Activated CD8-positive, alpha-beta T cell treated with anti-CD3 and anti-CD28 coated beads, Interleukin-2, amount 10 ng/mL, durations not matched to agents 7 days and 5 days (primary cell): ENCODE data around the gene KRT1. TPM values are rescaled to one million over a fixed set of nuclear protein-coding genes. Genes with fewer than 3 reads are reported as not detected.

Experiments
- ATAC-seq: fragments of 150-1000 bp; cut with Tn5 transposase; one replicate; pipeline ENCODE4 v1.10.0; 2021; ENCODE audit warnings: moderate library complexity
- CTCF ChIA-PET: fragments of 350-600 bp; sonication (Branson Sonifier 250); formaldehyde crosslinking; loops from one replicate; lab custom pipeline; 2021; ENCODE audit warnings: antibody characterized with exemption; lab: Charles Lee
- POLR2A ChIA-PET: fragments of 350-600 bp; sonication (Branson Sonifier 250); formaldehyde crosslinking; loops from one replicate; lab custom pipeline; 2021; ENCODE audit warnings: antibody characterized with exemption; lab: Charles Lee
- DNase-seq: peaks from one replicate; pipeline ENCODE4 v3.0.0-alpha.2; 2020
- H3K27ac Mint-ChIP-seq: one replicate; pipeline ENCODE4 v1.8.0; 2021; ENCODE audit warnings: mild to moderate bottlenecking, mixed read lengths
- H3K27me3 Mint-ChIP-seq: one replicate; pipeline ENCODE4 v1.8.0; 2021; ENCODE audit warnings: low read depth, mixed read lengths
- H3K36me3 Mint-ChIP-seq: one replicate; pipeline ENCODE4 v1.8.0; 2021; ENCODE audit warnings: low read depth, mixed read lengths
- H3K4me1 Mint-ChIP-seq: one replicate; pipeline ENCODE4 v1.8.0; 2021; ENCODE audit warnings: low read depth, mixed read lengths
- H3K4me3 Mint-ChIP-seq: one replicate; pipeline ENCODE4 v1.8.0; 2021; ENCODE audit warnings: mild to moderate bottlenecking, mixed read lengths
- H3K9me3 Mint-ChIP-seq: one replicate; pipeline ENCODE4 v1.8.0; 2022; ENCODE audit warnings: mixed read lengths; ENCODE audit not compliant: insufficient read depth
- total RNA-seq, 2 experiments: library from RNA; stranded (reverse); gene quantifications; one replicate each; pipeline ENCODE4 v1.2.3, GENCODE V29; 2021

Gene KRT1
- total RNA-seq = not detected

GRCh38 chr12:52680363-52680762 is at the start of gene KRT1:
Gene KRT1 (minus strand): TSS chr12:52680407. CDS start chr12:52680348, 59 bp downstream.
- ATAC-seq (no peak), DNase-seq (no peak)
- Mint-ChIP-seq H3K36me3 (no peaks in the 10 kb centered on the region), H3K9me3 (no peaks in the 10 kb centered on the region), H3K27ac (peak within 1 kb of the TSS; percentile 16), H3K4me1 (peaks cover 25% of the 10 kb centered on the region), H3K4me3 (peak within 1 kb of the TSS; percentile 26), H3K27me3 (peaks cover 35% of the 10 kb centered on the region)
- CTCF ChIA-PET = interaction anchor here (1.1 to 2.8 kb wide), 8 partner anchors 10 to 205 kb away, joined by 3 to 13 read pairs (median 8); no protein-coding TSS in a partner anchor
- POLR2A ChIA-PET = interaction anchor here (0.9 kb wide), 1 partner anchor 98 kb away, joined by 3 read pairs; no protein-coding TSS in a partner anchor

GRCh38 chr12:52729147-52729546 is 48.9 kb upstream of the KRT1 start:
- Mint-ChIP-seq H3K4me1 (no peaks in the 10 kb centered on the region), H3K9me3 (no peaks in the 10 kb centered on the region), H3K27ac (no peak overlapping the region), H3K36me3 (no peaks in the 10 kb centered on the region), H3K27me3 (peaks cover 10% of the 10 kb centered on the region), H3K4me3 (no peak overlapping the region)
- ChIA-PET CTCF (no interaction called here), POLR2A (no interaction called here)
- DNase-seq (no peak), ATAC-seq (no peak)

GRCh38 chr12:52728374-52728773 is 48.2 kb upstream of the KRT1 start:
- no peak overlapping the region for H3K4me3 Mint-ChIP-seq
- H3K27me3 Mint-ChIP-seq = peaks cover 10% of the 10 kb centered on the region
- no peak overlapping the region for H3K27ac Mint-ChIP-seq
- ATAC-seq = no peak
- ChIA-PET CTCF (no interaction called here), POLR2A (no interaction called here)
- no peaks in the 10 kb centered on the region for H3K4me1 Mint-ChIP-seq
- DNase-seq = no peak
- H3K36me3 Mint-ChIP-seq = no peaks in the 10 kb centered on the region
- no peaks in the 10 kb centered on the region for H3K9me3 Mint-ChIP-seq

GRCh38 chr12:52727037-52727436 is 46.8 kb upstream of the KRT1 start:
- H3K36me3 Mint-ChIP-seq = no peaks in the 10 kb centered on the region
- H3K9me3 Mint-ChIP-seq = no peaks in the 10 kb centered on the region
- H3K4me3 Mint-ChIP-seq = no peak overlapping the region
- no peaks in the 10 kb centered on the region for H3K4me1 Mint-ChIP-seq
- POLR2A ChIA-PET = interaction anchor here (0.6 kb wide), 1 partner anchor 107 kb away, joined by 3 read pairs; no protein-coding TSS in a partner anchor
- peaks cover 10% of the 10 kb centered on the region for H3K27me3 Mint-ChIP-seq
- ATAC-seq (no peak), DNase-seq (no peak)
- no peak overlapping the region for H3K27ac Mint-ChIP-seq
- CTCF ChIA-PET = no interaction called here

- H3K4me1 Mint-ChIP-seq = no peaks in the 10 kb centered on the region
- DNase-seq = no peak
- no peaks in the 10 kb centered on the region for H3K9me3 Mint-ChIP-seq
- POLR2A ChIA-PET = no interaction called here
- peaks cover 10% of the 10 kb centered on the region for H3K27me3 Mint-ChIP-seq
- ATAC-seq = no peak
- no peak overlapping the region for H3K4me3 Mint-ChIP-seq
- H3K27ac Mint-ChIP-seq = no peak overlapping the region
- H3K36me3 Mint-ChIP-seq = no peaks in the 10 kb centered on the region
- CTCF ChIA-PET = no interaction called here
Observed at GRCh38 chr12:52726451-52726850, 46.2 kb upstream of the KRT1 start.

GRCh38 chr12:52724384-52724783 is 44.2 kb upstream of the KRT1 start:
- ATAC-seq (no peak), DNase-seq (no peak)
- Mint-ChIP-seq H3K27ac (no peak overlapping the region), H3K36me3 (no peaks in the 10 kb centered on the region), H3K4me1 (peaks cover 2% of the 10 kb centered on the region), H3K9me3 (no peaks in the 10 kb centered on the region), H3K27me3 (peaks cover 12% of the 10 kb centered on the region), H3K4me3 (no peak overlapping the region)
- POLR2A ChIA-PET = no interaction called here
- CTCF ChIA-PET = interaction anchor here (1.6 kb wide), 1 partner anchor 155 kb away, joined by 3 read pairs; no protein-coding TSS in a partner anchor

GRCh38 chr12:52722680-52723079 is 42.5 kb upstream of the KRT1 start:
- CTCF ChIA-PET = no interaction called here
- no peaks in the 10 kb centered on the region for H3K9me3 Mint-ChIP-seq
- no peak for ATAC-seq
- peaks cover 10% of the 10 kb centered on the region for H3K27me3 Mint-ChIP-seq
- H3K4me1 Mint-ChIP-seq = peaks cover 2% of the 10 kb centered on the region
- no peaks in the 10 kb centered on the region for H3K36me3 Mint-ChIP-seq
- POLR2A ChIA-PET = no interaction called here
- DNase-seq = no peak
- H3K4me3 Mint-ChIP-seq = no peak overlapping the region
- no peak overlapping the region for H3K27ac Mint-ChIP-seq

- CTCF ChIA-PET = interaction anchor here (1.4 to 3.0 kb wide), 2 partner anchors 29 to 158 kb away, joined by 3 to 9 read pairs; no protein-coding TSS in a partner anchor
- Mint-ChIP-seq H3K4me1 (peaks cover 2% of the 10 kb centered on the region), H3K27me3 (peaks cover 13% of the 10 kb centered on the region), H3K36me3 (no peaks in the 10 kb centered on the region), H3K4me3 (no peak overlapping the region), H3K27ac (no peak overlapping the region), H3K9me3 (no peaks in the 10 kb centered on the region)
- no peak for DNase-seq
- POLR2A ChIA-PET = no interaction called here
- no peak for ATAC-seq
Observed at GRCh38 chr12:52721838-52722470, 41.7 kb upstream of the KRT1 start.

- CTCF ChIA-PET = interaction anchor here (3.0 kb wide), 1 partner anchor 160 kb away, joined by 9 read pairs; no protein-coding TSS in a partner anchor
Observed at GRCh38 chr12:52720365-52720886, 40.2 kb upstream of the KRT1 start.

GRCh38 chr12:52716061-52716460 is 35.9 kb upstream of the KRT1 start:
- no peaks in the 10 kb centered on the region for H3K36me3 Mint-ChIP-seq
- ATAC-seq = no peak
- ChIA-PET CTCF (interaction anchor here (1.0 kb wide), 1 partner anchor 133 kb away, joined by 3 read pairs; no protein-coding TSS in a partner anchor), POLR2A (no interaction called here)
- H3K9me3 Mint-ChIP-seq = no peaks in the 10 kb centered on the region
- no peak overlapping the region for H3K27ac Mint-ChIP-seq
- H3K4me3 Mint-ChIP-seq = no peak overlapping the region
- DNase-seq = no peak
- peaks cover 52% of the 10 kb centered on the region for H3K27me3 Mint-ChIP-seq
- H3K4me1 Mint-ChIP-seq = peaks cover 12% of the 10 kb centered on the region

More at GRCh38 chr12:52720365-52720886, 40.2 kb upstream of the KRT1 start:
- POLR2A ChIA-PET = no interaction called here
- ATAC-seq (no peak), DNase-seq (no peak)
- peaks cover 2% of the 10 kb centered on the region for H3K4me1 Mint-ChIP-seq
- no peak overlapping the region for H3K4me3 Mint-ChIP-seq
- H3K36me3 Mint-ChIP-seq = no peaks in the 10 kb centered on the region
- peaks cover 20% of the 10 kb centered on the region for H3K27me3 Mint-ChIP-seq
- H3K27ac Mint-ChIP-seq = no peak overlapping the region
- no peaks in the 10 kb centered on the region for H3K9me3 Mint-ChIP-seq

GRCh38 chr12:52715416-52715815 is 35.2 kb upstream of the KRT1 start:
- ATAC-seq = no peak
- Mint-ChIP-seq H3K36me3 (no peaks in the 10 kb centered on the region), H3K4me3 (no peak overlapping the region), H3K4me1 (peaks cover 12% of the 10 kb centered on the region), H3K27me3 (peaks cover 52% of the 10 kb centered on the region), H3K9me3 (no peaks in the 10 kb centered on the region), H3K27ac (no peak overlapping the region)
- CTCF ChIA-PET = interaction anchor here (1.9 kb wide), 1 partner anchor 169 kb away, joined by 6 read pairs; no protein-coding TSS in a partner anchor
- no peak for DNase-seq
- POLR2A ChIA-PET = no interaction called here

- Mint-ChIP-seq H3K27me3 (peaks cover 50% of the 10 kb centered on the region), H3K9me3 (no peaks in the 10 kb centered on the region), H3K4me3 (peak overlapping the region; percentile 23), H3K36me3 (no peaks in the 10 kb centered on the region), H3K4me1 (peaks cover 10% of the 10 kb centered on the region), H3K27ac (no peak overlapping the region)
- CTCF ChIA-PET = interaction anchor here (0.7 to 2.2 kb wide), 4 partner anchors 129 to 170 kb away, joined by 3 to 6 read pairs (median 4); no protein-coding TSS in a partner anchor
- ATAC-seq = no peak
- DNase-seq = no peak
- POLR2A ChIA-PET = no interaction called here
Observed at GRCh38 chr12:52714887-52715281, 34.7 kb upstream of the KRT1 start.
